ENCODE measurements around the gene CASS4.
"Not testable (repeated sequence)": the region's sequence is repeated elsewhere in the genome, so short reads cannot be mapped to it uniquely, and the experiment has no call there.

CASS4 gene, protein sequence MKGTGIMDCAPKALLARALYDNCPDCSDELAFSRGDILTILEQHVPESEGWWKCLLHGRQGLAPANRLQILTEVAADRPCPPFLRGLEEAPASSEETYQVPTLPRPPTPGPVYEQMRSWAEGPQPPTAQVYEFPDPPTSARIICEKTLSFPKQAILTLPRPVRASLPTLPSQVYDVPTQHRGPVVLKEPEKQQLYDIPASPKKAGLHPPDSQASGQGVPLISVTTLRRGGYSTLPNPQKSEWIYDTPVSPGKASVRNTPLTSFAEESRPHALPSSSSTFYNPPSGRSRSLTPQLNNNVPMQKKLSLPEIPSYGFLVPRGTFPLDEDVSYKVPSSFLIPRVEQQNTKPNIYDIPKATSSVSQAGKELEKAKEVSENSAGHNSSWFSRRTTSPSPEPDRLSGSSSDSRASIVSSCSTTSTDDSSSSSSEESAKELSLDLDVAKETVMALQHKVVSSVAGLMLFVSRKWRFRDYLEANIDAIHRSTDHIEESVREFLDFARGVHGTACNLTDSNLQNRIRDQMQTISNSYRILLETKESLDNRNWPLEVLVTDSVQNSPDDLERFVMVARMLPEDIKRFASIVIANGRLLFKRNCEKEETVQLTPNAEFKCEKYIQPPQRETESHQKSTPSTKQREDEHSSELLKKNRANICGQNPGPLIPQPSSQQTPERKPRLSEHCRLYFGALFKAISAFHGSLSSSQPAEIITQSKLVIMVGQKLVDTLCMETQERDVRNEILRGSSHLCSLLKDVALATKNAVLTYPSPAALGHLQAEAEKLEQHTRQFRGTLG

DNA sequence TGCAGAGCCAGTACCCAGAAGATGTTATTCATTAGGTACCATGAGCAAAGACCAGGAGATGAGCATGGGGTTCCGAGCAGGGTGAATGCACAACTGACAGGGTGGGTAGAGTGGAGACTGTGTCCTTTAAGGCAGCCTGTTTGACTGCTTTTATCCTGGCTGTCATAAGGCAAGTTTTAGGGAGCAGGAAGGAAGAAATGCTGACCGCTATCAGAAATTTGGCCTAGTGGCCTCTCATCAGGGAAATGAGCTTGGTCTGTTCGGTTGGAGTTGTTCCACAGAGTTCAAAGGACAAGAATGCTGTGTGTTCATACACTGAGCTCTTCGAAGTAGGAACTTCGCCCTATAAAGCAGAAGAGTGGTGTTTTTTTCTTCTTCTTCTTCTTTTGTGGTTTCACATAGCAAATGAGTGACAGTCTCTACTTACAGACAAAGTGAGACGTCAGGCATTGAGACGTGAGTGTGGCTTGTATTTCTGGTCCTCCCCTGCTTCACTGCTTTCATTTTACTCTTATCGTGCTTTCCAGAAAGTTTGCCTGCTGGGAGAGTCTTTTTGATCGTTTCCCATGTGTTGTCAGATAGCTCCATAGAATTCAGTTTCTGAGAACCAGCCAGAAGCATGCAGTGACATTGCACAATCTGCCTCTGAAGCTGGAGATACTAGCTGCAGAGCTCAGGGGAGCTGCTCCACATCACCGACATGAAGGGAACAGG, at the start of gene CASS4:
Gene CASS4 (plus strand): TSS at position 502 of the 714 bp plus-strand sequence. CDS start 199 bp downstream, at position 701.
- DNase-seq (ENCODE audit: low spot score) = no peak

DNA sequence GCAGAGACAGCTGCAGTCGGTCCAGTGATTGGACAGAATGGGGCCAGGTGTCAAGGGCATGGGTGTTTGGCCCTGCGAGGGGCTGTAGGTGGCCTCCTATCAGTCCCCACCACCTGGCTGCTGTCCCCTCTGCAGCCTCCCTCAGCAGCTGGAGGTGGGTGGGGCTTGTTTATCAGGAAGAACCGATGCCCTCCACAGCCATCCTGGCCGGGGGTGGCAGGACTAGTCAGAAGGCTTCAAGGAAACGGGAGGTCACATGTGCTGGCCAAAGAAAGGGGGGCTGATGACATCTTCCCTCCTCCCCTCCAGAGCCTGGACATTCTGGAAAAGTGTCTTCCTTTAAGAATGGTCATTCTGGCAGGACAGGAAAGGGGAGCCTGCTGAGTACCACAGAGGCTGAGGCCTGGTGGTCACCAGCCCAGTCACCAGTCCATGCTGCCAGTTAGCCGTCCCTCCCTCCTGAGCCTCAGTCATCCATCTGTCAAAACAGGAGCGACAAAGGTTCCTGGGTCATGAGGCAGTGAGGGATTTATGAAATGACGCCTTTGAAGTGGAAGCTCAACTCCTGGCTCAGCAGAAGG, 49.1 kb upstream of the CASS4 start:
- DNase-seq (ENCODE audit: low spot score) = no peak

DNA sequence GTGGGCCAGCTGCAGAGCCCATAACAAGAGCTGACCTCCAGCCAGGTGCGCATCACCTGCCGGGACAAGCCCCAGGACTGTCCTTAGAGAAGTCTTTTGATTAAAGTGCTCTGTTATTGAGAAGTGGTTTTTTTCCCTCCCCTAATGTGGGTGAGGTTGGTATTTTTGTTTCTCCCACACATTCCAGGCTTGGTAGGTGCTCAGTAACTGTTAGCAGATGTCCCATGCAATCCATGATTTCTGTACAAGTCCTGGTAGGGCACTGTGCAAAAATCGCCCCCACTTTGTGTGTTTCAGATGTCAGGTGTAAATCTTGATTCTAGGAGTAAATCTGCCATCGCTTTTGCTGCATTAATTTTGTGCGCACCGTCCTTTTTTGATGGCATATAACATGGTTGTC, 48.6 kb upstream of the CASS4 start:
- no peak for DNase-seq (ENCODE audit: low spot score)

DNA sequence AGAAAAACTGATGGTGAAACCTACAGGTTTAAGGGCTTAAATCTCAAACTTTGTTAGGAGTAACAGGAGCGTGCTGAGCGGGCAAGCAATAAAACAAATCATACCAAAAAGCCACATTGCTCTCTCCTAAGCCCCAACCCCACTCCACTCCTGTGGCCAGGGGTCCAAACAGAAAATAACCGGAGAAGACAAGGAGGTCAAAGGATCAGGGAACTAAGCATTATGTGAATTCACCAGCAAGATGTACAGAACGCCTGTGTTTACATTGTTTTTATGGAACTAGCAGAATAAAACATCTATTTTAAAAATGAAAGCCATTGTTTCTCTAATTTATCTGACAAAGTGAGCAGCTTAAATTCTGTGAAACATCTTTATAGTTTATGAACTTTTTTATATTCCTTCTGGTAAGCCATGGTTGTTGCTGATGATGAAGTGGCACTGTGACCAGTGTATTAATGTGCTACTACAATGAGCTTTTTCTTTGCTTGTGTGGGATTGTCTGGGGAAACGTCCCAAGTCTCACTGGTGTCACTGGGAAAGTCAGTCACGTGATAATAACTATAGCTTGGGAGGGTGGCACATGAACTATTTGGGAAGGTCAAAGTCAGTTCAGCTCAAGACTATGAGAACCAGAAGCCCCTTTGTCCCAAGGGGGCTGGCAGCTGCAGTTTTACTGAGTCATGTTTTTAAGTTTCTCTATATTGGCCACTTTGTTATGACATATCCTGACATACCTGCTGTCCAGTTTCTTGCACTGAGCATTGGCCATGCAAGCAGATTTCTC, 43.5 kb upstream of the CASS4 start:
- DNase-seq (ENCODE audit: low spot score) = no peak

DNA sequence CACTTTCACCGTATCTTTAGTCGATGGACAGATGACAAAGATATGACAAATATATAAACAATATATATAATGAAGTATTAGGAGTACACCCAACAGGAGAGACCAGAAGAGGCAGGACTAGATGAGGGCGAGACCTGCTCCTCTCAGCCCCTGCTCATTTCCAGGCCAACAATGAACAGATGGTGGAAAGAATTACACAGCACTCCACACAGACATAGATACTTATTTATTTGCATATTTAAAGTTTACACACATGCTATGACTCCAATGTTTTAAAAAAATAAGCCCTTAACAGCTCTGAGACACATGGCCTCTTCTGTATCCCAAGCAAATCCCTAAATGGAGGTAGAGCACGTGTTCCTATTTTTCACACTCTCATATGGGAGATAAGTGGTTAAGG, 42.9 kb upstream of the CASS4 start:
- no peak for DNase-seq (ENCODE audit: low spot score)

DNA sequence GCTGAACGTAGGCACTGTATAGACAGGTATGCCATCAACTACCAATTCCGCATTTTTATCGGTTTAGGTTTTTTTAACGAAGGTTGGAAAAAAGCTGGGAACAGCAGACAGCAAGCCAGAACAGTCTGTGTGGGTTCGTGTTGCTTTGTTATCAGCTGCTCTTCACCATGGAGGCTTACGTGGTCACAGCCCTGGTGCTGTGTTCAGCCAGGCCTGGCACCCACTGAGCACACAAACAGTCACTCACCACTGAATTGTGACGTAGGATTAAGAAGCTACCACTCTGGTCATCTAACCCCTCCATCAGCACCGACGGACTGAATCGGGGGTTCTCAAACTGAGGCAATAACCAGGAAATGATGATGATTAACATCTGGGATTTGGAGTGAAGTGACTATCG, 40.1 kb upstream of the CASS4 start:
- DNase-seq (ENCODE audit: low spot score) = no peak

DNA sequence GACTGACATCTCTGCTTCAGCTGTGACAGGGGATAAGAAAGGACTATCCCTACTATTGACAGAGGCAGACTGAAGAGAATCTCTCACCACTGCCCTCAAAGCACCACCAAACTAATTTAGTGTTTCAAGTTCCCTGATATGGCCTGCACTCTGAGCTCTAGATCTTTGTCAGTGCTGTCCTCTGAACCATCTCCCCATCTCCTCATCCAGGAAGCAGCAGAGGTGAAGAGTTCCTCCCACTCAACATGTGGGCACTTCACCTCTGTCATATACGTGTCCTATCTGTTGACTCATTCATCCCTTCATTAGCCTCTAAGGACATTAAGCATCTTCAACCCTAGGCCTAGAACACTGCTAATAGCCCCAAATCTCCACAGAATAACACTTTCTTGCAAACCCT, 39.2 kb upstream of the CASS4 start:
- no peak for DNase-seq (ENCODE audit: low spot score)

DNA sequence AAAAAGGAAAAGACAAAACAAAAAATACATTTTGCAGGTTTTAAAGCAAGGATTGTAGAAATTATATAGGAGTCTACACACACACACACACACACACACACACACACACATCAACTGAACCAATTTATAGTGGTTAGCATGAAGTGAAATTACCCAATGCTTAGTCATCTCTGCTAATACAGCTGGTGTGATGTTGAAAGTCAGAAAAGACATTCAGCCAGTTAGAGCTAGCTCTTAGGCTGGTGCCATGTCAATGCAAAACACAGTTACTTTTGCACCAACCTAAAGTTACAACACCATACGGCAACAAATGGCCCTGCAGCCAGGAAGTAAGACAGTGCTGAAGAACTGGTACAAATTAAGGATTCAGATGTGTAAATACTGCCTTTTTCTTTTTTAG, 38.1 kb upstream of the CASS4 start:
- DNase-seq (ENCODE audit: low spot score) = no peak

DNA sequence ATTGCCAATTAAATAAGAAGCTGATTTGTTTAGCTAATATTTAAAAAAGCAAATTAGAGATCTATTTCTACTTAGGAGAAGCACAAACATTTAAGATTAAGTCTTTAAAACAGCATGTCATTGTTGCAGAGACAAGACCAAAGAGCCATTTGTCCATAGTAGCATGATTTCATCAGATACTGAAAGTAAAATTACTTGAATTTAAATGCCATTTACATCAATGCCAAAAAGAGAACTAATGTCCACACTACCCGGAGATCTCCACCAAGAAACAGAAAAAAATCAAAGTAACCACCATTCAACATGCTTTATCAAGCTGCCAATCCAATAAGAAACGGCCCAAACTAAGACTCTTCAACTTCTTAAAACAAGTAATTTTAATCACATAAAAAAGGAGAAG, 35.7 kb upstream of the CASS4 start:
- no peak for DNase-seq (ENCODE audit: low spot score)

DNA sequence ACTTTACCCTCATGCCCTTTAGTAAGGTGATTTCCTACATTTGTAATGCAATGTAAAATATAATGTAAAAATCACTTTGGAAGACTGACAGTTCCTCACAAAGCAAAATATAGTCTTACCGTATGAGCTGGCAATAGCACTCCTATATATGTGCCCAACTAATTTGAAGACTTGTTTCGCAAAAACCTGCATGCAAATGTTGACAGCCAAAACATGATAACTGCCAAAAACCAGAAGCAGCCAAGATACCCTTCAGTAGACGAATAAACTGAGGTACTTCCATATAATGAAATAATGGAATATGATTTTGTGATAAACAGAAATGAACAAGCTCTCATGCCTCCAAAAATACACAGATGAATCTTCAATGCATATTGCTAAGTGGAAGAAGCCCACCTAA, 33.7 kb upstream of the CASS4 start:
- no peak for DNase-seq (ENCODE audit: low spot score)

DNA sequence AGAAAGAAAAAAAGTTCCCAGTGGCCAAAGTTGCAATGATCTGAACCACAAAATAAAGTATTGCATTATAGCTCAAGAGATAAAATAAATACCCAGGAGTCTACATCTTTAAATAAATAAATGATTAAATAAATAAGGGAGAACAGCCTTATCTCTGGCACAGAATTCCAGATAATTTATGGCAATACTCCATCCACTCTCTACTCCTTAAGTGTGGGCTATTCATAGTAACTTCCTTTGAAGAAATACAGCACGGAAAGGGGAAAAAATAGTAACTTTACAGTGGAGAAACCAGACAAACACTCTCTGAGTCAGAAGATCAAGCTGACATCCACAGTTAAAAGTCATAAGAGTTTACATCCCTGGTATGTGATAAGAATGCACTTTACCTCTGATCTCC, 31.7 kb upstream of the CASS4 start:
- DNase-seq (ENCODE audit: low spot score) = no peak

DNA sequence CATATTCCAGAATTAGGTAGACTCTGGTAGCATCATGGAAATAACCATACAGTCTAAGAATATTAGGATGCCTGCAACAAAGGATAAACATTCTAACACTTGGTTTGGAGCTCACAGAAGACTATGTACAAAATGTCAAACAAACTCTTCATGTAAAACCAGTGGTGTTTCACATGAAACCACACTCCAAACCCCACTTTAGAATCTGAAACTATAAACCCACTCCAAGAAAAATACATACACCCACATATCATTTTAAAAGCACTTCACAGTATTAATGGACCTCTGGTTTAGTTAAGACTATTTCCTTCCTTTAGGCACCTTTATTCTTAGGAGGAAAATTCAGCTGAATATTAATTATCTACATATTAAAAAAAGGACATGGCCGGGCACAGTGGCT, 30.6 kb upstream of the CASS4 start:
- DNase-seq (ENCODE audit: low spot score) = no peak

DNA sequence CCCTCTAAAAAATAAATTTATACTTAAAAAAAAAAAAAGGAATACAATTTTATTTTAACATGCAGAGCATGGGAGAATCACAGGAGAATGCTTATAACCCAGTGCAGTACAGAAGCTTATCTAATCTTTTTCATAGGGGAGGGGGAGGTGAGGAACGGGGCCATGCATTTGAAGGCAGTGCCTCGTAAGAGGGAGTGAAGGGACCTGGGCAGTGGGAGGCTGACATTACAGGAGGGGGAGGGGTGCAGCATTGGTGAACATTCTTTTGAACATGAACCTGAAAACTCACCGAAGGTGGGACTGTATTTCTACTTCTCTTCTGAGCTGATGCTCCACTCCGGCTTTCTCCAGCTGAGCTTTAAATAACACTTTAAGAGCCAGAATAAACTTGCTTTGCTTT, 29.4 kb upstream of the CASS4 start:
- no peak for DNase-seq (ENCODE audit: low spot score)

DNA sequence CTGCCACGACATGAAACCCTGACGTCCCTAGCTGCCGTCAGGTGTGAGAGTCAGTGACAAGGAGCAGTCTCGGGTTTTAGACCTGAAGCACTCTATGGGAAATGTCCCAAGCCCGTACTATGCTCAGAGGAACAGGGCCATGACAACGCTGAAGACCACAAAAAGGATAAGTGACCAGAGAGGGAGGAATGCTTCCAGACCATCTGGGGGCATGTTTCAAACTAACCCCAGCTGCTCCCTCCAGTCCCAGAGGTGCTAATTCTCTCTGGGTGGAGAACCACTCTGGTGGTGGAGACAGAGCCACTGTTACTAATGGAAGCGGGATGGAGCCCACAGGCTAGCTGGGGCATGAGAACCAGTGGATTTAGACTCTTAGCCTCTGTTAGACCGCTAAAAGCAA, 28.7 kb upstream of the CASS4 start:
- DNase-seq (ENCODE audit: low spot score) = no peak

DNA sequence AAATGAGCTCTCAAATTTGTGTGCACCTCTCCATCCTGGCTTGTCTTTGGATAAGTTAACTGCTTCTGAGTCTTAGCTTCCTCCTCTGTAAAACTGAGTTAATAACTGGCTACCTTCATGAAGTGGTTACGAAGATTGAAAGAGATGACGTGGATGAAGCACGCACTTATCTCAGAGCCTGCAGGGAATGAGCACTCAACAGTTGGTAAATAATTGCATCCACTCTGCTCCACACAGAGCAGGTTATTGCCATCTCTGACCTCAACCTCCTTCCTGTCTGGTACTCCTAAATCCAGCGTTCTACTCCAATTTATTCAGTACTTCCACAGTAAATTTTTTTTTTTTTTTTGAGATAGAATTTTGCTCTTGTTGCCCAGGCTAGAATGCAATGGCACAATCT, 26.9 kb upstream of the CASS4 start:
- no peak for DNase-seq (ENCODE audit: low spot score)

DNA sequence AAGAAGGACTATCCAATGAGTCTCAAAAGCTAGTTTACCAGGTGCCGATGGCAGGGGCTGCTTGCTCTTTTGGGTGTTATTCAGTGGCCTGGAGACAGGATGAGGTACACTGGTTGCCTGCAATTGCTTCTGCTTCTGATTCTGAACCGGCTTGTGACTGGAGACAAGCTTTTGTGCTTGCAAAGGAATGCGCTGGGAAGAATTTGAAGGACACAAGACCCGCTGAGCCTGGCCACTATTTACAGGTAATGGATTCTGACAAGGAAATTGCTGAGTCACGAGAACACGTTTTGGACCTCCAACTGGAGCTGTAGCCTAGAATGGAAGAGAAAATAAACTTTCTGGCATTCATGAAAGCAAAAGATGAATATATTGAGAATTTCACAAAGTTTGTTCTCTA, 25.8 kb upstream of the CASS4 start:
- no peak for DNase-seq (ENCODE audit: low spot score)

DNA sequence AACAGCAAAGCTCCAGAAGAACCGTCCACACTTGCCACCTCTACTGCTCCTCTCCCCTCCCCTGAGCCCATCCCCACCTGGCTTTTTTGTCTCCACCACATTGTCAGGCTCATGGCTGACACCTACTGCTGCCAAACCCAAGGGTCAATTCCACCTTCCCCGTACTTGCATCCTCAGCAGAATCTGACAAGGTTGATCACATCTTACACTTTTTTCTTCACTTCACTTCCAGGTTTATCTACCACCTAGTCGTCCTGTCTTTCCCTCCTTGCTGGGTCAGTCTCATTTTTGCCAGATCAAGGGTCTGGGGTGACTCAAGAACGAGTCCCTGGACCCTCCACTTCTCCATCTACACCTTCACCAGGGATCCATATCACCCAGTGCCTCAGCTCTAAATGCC, 23.2 kb upstream of the CASS4 start:
- no peak for DNase-seq (ENCODE audit: low spot score)

DNA sequence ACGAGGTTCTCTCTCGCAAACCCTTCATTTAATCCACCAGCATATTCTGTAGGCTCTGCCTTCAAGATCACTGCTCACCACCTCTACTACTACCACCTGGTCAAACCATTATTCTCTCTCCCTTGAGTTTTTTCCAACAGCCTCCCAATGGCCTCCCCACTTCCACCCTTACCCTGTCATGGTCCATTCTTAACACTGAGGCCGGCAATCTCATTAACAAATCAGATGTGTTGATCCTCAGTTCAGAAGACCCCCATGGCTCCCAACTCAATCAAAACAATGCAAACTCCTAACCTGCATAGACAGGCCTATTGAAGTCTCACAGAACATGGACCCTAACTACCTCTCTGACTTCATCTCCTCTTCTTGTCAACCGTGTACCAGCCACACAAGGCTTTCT, 22.3 kb upstream of the CASS4 start:
- DNase-seq (ENCODE audit: low spot score) = no peak

DNA sequence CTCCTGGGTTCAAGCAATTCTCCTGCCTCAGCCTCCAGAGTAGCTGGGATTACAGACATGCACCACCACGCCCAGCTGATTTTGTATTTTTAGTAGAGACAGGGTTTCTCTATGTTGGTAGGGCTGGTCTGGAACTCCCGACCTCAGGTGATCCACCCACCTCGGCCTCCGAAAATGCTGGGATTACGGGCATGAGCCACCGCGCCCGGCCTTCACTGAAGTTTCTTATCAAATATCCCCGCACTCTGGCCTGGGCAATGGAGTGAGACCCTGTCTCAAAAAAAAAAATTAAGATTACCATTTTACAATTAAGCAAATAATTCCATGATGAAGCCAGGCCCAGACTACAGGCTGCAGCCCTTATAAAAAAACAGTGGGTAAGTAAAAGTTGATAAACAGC, 21.7 kb upstream of the CASS4 start:
- not testable (repeated sequence) for DNase-seq (ENCODE audit: low spot score)

DNA sequence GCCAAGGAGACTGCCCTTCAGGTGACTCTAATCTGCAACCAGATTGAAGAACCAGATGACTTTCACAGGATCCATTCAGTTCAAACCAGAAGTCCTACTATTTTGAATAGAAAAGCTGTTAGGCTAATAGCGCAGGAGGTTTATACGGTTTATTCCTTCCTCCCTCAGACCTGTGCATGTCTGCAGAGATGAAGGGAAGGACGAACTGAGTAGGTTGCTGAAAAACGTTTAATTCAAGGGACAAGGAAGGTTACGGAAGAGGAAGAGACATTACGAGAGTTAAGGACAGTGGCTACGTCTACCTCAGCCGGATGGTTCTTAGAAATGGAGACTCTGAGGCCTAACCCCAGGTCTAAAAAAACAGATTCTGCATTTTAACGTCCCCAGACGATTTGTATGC, 21.0 kb upstream of the CASS4 start:
- no peak for DNase-seq (ENCODE audit: low spot score)

DNA sequence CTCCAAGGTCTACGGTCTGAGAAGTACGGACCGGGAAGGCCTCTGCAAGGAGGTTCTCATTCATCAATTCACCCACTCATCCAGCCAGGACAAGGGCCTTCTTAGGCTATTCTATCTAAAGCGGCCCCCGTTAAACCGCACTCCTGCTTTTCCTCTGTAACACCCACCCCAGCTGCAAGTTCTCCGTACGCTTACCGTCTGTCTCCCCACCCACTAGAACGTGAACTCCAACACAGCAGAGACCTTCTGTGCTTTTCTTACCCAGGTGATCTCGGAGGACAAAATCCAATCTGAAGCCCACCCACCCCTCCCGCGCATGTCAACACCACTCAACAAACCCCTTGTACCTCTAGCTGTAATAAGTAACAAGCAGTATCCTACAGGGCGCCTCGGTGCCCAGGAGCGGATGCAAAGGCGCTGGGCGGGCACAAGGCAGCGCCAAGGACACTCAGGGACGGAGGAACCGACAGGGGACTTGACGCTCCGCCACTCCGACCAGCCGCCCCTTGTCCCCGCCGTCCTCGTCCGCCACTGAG, 20.4 kb upstream of the CASS4 start:
- no peak for DNase-seq (ENCODE audit: low spot score)
